ENCODE data around the gene USHBP1. TPM values are rescaled to one million over a fixed set of nuclear protein-coding genes. Genes with fewer than 3 reads are reported as not detected.
A peak's percentile ranks its signal among the peaks of the same experiment; 100 is the strongest.

USHBP1 gene
- total and polyA plus RNA-seq, 7 experiments from 2014 or later = 0.22 to 1.2 (median 0.49) TPM; not detected in 1

DNA sequence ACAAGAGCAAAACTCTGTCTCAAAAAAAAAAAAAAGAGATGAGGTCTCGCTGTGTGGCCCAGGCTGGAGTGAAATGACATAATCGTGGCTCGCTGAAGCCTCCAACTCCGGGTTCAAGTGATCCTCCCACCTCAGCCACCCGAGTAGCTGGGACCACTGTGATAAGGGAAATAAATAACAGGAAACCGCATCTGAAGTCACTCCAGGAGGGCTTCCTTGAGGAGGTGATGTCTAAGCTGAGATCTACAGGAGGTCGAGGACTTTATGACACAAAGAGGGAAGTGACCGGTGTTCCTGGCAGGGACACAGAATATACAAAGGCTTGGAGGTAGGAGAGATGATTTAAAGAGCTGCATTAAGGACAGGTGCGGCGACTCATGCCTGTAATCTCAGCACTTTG lies 9.9 kb downstream of the USHBP1 start:
- H3K27me3 ChIP-seq (ENCODE audit: control insufficient read depth in 2 of 2, insufficient read depth in 2 of 2, low read length in 2 of 2) = no peaks in the 10 kb centered on the region
- no peaks in the 10 kb centered on the region for H3K9me3 Mint-ChIP-seq
- intact Hi-C loops (cut with micrococcal nuclease) = no loop called here
- H3K36me3 ChIP-seq (ENCODE audit: control insufficient read depth in 2 of 3, insufficient read depth in 3 of 3, low read length in 3 of 3) = no peaks in the 10 kb centered on the region
- ATAC-seq = no peak
- no peaks in the 10 kb centered on the region for H3K4me1 Mint-ChIP-seq
- no peak overlapping the region for H3K4me3 Mint-ChIP-seq
- ChIA-PET CTCF (interaction anchor here (0.7 kb wide), 1 partner anchor 24 kb away, joined by 3 read pairs; no protein-coding TSS in a partner anchor), POLR2A (interaction anchor here (1.0 kb wide), 1 partner anchor 28 kb away, joined by 4 read pairs; the partner anchor contains the start of gene OCEL1)
- no peaks in the 10 kb centered on the region for H3K36me3 Mint-ChIP-seq
- no peak overlapping the region for H3K27ac Mint-ChIP-seq
- no peak for DNase-seq
- H3K9me3 ChIP-seq (ENCODE audit: control insufficient read depth in 2 of 3, low read length in 3 of 3) = no peaks in the 10 kb centered on the region
- H3K4me3 ChIP-seq (ENCODE audit: low read length) = no peak overlapping the region
- H3K27me3 Mint-ChIP-seq = no peaks in the 10 kb centered on the region
- no peaks in the 10 kb centered on the region for H3K4me1 ChIP-seq (ENCODE audit: control insufficient read depth in 2 of 2, insufficient read depth in 2 of 2, low read length in 2 of 2)
- no peak overlapping the region for H3K27ac ChIP-seq (ENCODE audit: low read depth, low read length)

DNA sequence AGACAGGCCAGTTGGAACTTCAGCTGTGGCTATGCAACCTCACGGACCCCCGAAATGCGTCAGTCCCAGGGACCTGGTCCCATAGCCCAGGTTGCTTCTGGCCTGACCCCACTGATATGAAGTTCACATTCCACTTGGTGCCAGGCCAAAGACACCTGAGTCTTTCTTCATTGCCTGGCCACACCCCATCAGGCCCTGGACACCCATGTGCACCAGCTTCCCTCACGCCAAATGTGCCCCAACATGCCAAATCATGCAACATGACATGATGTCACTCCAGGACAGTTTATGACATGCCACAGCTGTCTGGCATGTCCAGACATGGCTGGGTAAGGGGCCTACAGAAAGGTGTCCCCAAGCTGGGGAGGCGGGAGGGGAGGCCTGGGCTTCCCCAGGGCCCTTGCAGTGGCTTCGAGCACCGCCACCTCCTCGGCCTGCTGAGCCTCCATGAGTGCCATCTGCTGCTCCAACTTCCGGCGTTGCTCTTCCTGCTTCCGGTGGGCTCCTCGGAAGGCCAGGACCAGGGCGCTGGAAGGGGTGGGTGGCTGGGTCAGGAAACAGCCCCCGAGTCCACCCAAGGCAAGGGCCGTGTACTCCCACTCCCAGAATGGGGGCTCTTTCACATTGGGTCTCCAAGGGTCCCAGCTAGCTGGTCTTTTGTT lies 14.5 kb downstream of the USHBP1 start:
- ChIA-PET POLR2A (interaction anchor here (1.0 kb wide), 2 partner anchors 16 to 24 kb away, joined by 3 read pairs; partner anchors contain the start of gene OCEL1), CTCF (no interaction called here)
- no peak for ATAC-seq
- Mint-ChIP-seq H3K4me3 (no peak overlapping the region), H3K4me1 (peaks cover 0 to 9% (median 5%) of the 10 kb centered on the region in 7 donors), H3K9me3 (peaks cover 0 to 2% (median 0%) of the 10 kb centered on the region in 11 donors), H3K27ac (no peak overlapping the region), H3K36me3 (no peaks in the 10 kb centered on the region), H3K27me3 (peaks cover 0 to 12% (median 0%) of the 10 kb centered on the region in 5 donors)
- Histone ChIP-seq H3K27ac (ENCODE audit: low read depth, low read length) (no peak overlapping the region), H3K9me3 (ENCODE audit: control insufficient read depth in 2 of 3, low read length in 3 of 3) (no peaks in the 10 kb centered on the region), H3K27me3 (ENCODE audit: control insufficient read depth in 2 of 2, insufficient read depth in 2 of 2, low read length in 2 of 2) (no peaks in the 10 kb centered on the region), H3K4me3 (ENCODE audit: low read length) (no peak overlapping the region), H3K36me3 (ENCODE audit: control insufficient read depth in 2 of 3, insufficient read depth in 3 of 3, low read length in 3 of 3) (no peaks in the 10 kb centered on the region), H3K4me1 (ENCODE audit: control insufficient read depth in 2 of 2, insufficient read depth in 2 of 2, low read length in 2 of 2) (peaks cover 0 to 11% of the 10 kb centered on the region in 2 donors)
- intact Hi-C loops (cut with micrococcal nuclease) = no loop called here
- DNase-seq = no peak

DNA sequence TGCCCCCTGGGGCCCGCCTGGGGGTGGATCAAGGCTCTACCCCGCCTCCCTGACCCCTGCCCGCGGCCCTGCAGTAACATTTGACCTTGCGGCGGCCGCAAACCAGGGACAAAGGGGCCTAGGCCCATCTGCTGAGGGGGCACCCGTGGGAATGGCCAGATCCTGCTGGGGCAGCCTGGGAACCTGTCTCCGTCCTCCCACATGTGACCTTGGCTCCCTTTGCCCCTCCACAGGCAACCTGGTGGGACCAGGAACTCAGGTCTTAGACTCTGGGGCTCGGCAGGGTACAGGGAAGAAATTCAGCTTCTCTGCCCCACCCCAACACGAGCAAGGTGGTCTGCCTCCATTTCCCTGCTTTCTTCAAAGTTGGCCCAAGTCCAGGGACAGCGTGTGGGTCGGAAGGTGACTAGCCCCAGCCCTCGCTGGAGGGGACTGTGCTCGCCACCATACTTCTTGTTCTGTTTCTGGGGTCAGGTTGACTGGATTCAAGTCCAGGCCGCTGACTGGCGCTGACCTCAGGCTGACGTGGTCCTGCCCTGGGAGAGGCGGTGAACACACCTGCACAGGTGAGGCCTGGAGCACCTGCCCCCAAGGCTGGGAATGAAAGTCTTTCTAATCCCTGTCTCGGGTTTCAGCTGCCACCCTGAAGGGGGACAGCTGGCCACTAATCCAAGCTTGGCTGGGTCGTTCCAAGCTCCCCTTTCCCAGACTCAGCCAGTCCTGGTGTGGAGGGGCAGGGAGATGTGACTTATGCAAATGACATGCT lies 16.4 kb downstream of the USHBP1 start:
- ChIA-PET POLR2A (interaction anchor here (0.9 to 2.2 kb wide), 2 partner anchors 11 to 33 kb away, joined by 3 to 7 read pairs; partner anchors contain the start of gene USE1), CTCF (no interaction called here)
- no peaks in the 10 kb centered on the region for H3K27me3 ChIP-seq (ENCODE audit: control insufficient read depth in 2 of 2, insufficient read depth in 2 of 2, low read length in 2 of 2)
- Mint-ChIP-seq H3K27me3 (peaks cover 0 to 16% (median 0%) of the 10 kb centered on the region in 5 donors), H3K4me3 (peak overlapping the region in 4 of 10 donors; percentile 1 to 58 (median 10)), H3K36me3 (no peaks in the 10 kb centered on the region), H3K4me1 (peaks cover 0 to 9% (median 5%) of the 10 kb centered on the region in 7 donors), H3K9me3 (peaks cover 0 to 2% (median 0%) of the 10 kb centered on the region in 11 donors), H3K27ac (peak overlapping the region in 2 of 9 donors; percentile 24 to 25)
- H3K36me3 ChIP-seq (ENCODE audit: control insufficient read depth in 2 of 3, insufficient read depth in 3 of 3, low read length in 3 of 3) = no peaks in the 10 kb centered on the region
- H3K27ac ChIP-seq (ENCODE audit: low read depth, low read length) = no peak overlapping the region
- H3K4me3 ChIP-seq (ENCODE audit: low read length) = no peak overlapping the region
- intact Hi-C loops (cut with micrococcal nuclease) = no loop called here
- ATAC-seq (no peak), DNase-seq (no peak)
- H3K9me3 ChIP-seq (ENCODE audit: control insufficient read depth in 2 of 3, low read length in 3 of 3) = no peaks in the 10 kb centered on the region
- H3K4me1 ChIP-seq (ENCODE audit: control insufficient read depth in 2 of 2, insufficient read depth in 2 of 2, low read length in 2 of 2) = peaks cover 0 to 11% of the 10 kb centered on the region in 2 donors

GRCh38 chr19:17246681-17247425 lies 17.7 kb downstream of the USHBP1 start:
- DNase-seq = peak in 1 of 9 donors; percentile 17
- peak overlapping the region; percentile 60 for H3K27ac ChIP-seq (ENCODE audit: low read depth, low read length)
- ChIA-PET CTCF (no interaction called here), POLR2A (interaction anchor here (2.2 kb wide), 1 partner anchor 13 kb away, joined by 7 read pairs; no protein-coding TSS in a partner anchor)
- peak overlapping the region in 5 of 9 donors; percentile 42 to 74 (median 65) for H3K27ac Mint-ChIP-seq
- ATAC-seq = no peak
- H3K4me1 Mint-ChIP-seq = peaks cover 0 to 9% (median 5%) of the 10 kb centered on the region in 7 donors
- H3K4me1 ChIP-seq (ENCODE audit: control insufficient read depth in 2 of 2, insufficient read depth in 2 of 2, low read length in 2 of 2) = peaks cover 0 to 11% of the 10 kb centered on the region in 2 donors
- H3K27me3 ChIP-seq (ENCODE audit: control insufficient read depth in 2 of 2, insufficient read depth in 2 of 2, low read length in 2 of 2) = no peaks in the 10 kb centered on the region
- H3K9me3 ChIP-seq (ENCODE audit: control insufficient read depth in 2 of 3, low read length in 3 of 3) = no peaks in the 10 kb centered on the region
- H3K4me3 ChIP-seq (ENCODE audit: low read length) = peak overlapping the region; percentile 55
- intact Hi-C loops (cut with micrococcal nuclease) = loop anchor here (1.0 to 2.0 kb wide), 5 partner anchors 12 to 32 kb away; partner anchors contain the start of genes BABAM1 (in 1 of the 2), OCEL1 (in 1 of the 2) and USE1 (in 1 of the 2)
- H3K36me3 ChIP-seq (ENCODE audit: control insufficient read depth in 2 of 3, insufficient read depth in 3 of 3, low read length in 3 of 3) = no peaks in the 10 kb centered on the region
- H3K9me3 Mint-ChIP-seq = peaks cover 0 to 2% (median 0%) of the 10 kb centered on the region in 11 donors
- H3K27me3 Mint-ChIP-seq = peaks cover 0 to 16% (median 0%) of the 10 kb centered on the region in 5 donors
- peak overlapping the region; percentile 52 to 92 (median 78) for H3K4me3 Mint-ChIP-seq
- no peaks in the 10 kb centered on the region for H3K36me3 Mint-ChIP-seq

GRCh38 chr19:17245535-17245984 lies 19.0 kb downstream of the USHBP1 start, which contains the start of gene NR2F6:
Gene NR2F6 (minus strand): TSS chr19:17245919. CDS start chr19:17245220, 699 bp downstream.
- Mint-ChIP-seq H3K27me3 (peaks cover 0 to 16% (median 0%) of the 10 kb centered on the region in 5 donors), H3K4me3 (peak within 1 kb of the TSS; percentile 71 to 95 (median 86)), H3K4me1 (peaks cover 0 to 13% (median 5%) of the 10 kb centered on the region in 7 donors), H3K9me3 (peaks cover 0 to 2% (median 0%) of the 10 kb centered on the region in 11 donors), H3K36me3 (no peaks in the 10 kb centered on the region), H3K27ac (peak within 1 kb of the TSS in 7 of 9 donors; percentile 31 to 86 (median 74))
- Histone ChIP-seq H3K36me3 (ENCODE audit: control insufficient read depth in 2 of 3, insufficient read depth in 3 of 3, low read length in 3 of 3) (no peaks in the 10 kb centered on the region), H3K27me3 (ENCODE audit: control insufficient read depth in 2 of 2, insufficient read depth in 2 of 2, low read length in 2 of 2) (no peaks in the 10 kb centered on the region), H3K4me3 (ENCODE audit: low read length) (peak within 1 kb of the TSS; percentile 55), H3K27ac (ENCODE audit: low read depth, low read length) (peak within 1 kb of the TSS; percentile 60), H3K9me3 (ENCODE audit: control insufficient read depth in 2 of 3, low read length in 3 of 3) (no peaks in the 10 kb centered on the region), H3K4me1 (ENCODE audit: control insufficient read depth in 2 of 2, insufficient read depth in 2 of 2, low read length in 2 of 2) (peaks cover 0 to 11% of the 10 kb centered on the region in 2 donors)
- ChIA-PET POLR2A (interaction anchor here (1.0 kb wide), 1 partner anchor 30 kb away, joined by 3 read pairs; the partner anchor contains the start of gene USE1), CTCF (no interaction called here)
- intact Hi-C loops (cut with micrococcal nuclease) = loop anchor here in 1 of 2 donors (1.0 kb wide), 1 partner anchor 10 kb away; no protein-coding TSS in a partner anchor
- ATAC-seq (peak; percentile 28), DNase-seq (peak in 3 of 9 donors; percentile 18 to 38 (median 26))

Data from naive thymus-derived CD4-positive, alpha-beta T cell (primary cell).